Renal cortical epithelial cell (primary cell): ENCODE results near the gene NEU4. TPM values are rescaled to one million over a fixed set of nuclear protein-coding genes. Genes with fewer than 3 reads are reported as not detected.
"Not testable (repeated sequence)": the region's sequence is repeated elsewhere in the genome, so short reads cannot be mapped to it uniquely, and the experiment has no call there.

ENCODE experiments used
- DNase-seq: peaks from one replicate; pipeline ENCODE4 v3.0.0-alpha.2; 2011; ENCODE audit warnings: low read depth
- total RNA-seq: library from RNA; depleted of rRNA; stranded (reverse); fragments of >200 nt; gene quantifications from 2 replicates; pipeline ENCODE4 v1.2.3, GENCODE V29; 2014

Gene NEU4
- total RNA-seq, 1 donor from 2014 or later, result 0.40 TPM

GRCh38 chr2:241799522-241800197, 9.3 kb upstream of the NEU4 start:
- DNase-seq, result no peak

- not testable (repeated sequence) for DNase-seq
Measured at GRCh38 chr2:241800198-241800903, 8.6 kb upstream of the NEU4 start.

GRCh38 chr2:241801611-241802420, 7.2 kb upstream of the NEU4 start:
- no peak for DNase-seq

GRCh38 chr2:241802421-241803318, 6.3 kb upstream of the NEU4 start:
- no peak for DNase-seq

DNA sequence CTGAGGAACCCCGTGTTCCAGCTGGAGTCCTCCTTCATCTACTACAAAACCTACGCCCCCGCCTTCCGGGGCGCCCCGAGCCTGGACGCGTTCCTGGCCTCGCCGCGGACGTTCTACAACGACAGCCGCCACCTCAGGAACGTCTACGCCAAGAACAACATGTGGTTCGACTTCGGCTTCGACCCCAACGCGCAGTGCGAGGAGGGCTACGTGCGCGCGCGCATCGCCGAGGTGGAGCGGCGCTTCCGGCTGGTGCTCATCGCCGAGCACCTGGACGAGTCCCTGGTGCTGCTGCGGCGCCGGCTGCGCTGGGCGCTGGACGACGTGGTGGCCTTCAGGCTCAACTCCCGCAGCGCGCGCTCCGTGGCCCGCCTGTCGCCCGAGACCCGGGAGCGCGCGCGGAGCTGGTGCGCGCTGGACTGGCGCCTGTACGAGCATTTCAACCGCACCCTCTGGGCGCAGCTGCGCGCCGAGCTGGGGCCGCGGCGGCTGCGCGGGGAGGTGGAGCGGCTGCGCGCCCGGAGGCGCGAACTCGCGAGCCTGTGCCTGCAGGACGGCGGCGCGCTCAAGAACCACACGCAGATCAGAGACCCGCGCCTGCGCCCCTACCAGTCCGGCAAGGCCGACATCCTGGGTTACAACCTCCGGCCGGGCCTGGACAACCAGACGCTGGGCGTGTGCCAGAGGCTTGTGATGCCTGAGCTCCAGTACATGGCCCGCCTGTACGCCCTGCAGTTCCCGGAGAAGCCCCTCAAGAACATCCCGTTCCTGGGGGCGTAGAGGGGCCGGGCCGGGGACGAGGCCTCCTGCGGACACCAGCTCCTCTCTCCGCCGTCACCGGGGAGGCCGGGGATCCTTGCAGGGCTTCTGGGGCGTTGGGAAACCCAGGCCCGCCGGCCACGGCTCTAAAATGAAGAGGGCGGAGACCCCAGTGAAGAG, 5.3 kb upstream of the NEU4 start:
- DNase-seq, result peak; percentile 10

DNA sequence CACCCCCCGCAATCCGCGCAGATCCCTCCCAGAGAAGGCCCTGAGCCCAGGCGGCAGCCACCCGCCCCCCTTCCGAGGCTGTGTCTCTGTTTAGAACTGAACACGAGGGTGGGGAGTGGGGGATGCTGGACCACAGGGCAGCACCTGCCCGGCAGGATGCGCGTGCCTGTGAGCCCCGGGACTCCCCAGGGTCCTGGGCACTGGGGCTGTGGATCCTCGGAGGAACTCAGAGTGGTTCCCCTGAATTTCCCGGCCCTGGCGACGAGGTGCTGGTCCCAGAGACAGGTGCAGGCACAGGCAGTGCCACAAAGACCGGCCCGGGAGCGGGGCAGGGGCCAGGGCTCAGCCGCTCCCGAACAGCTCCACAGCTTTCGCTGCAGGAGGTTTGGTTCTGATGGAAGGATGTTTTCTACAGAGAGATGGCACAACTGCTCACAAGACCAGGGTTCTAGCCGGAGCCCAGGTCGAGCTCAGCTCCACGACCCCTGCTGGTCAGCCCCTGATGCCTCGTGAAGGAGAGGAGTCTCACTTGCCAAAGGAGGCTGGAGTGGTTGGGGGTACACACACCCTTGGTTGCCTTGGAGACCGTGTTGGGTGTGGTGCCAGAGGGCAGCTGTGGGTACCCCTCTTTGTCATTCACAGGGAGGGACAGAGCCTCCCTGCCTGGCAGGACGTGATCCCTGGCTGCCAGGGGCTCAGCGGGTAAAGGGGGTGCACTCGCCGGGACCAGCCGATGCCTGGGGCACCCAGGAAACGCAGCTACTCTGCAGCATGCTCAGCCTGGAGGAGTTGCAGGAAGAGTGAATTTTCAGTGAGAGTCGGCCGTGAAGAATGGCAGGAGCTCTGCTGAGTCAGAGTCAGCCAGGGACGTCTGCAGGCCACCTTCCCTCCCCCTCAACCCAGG, 4.4 kb upstream of the NEU4 start:
- DNase-seq, result peak; percentile 63

DNA sequence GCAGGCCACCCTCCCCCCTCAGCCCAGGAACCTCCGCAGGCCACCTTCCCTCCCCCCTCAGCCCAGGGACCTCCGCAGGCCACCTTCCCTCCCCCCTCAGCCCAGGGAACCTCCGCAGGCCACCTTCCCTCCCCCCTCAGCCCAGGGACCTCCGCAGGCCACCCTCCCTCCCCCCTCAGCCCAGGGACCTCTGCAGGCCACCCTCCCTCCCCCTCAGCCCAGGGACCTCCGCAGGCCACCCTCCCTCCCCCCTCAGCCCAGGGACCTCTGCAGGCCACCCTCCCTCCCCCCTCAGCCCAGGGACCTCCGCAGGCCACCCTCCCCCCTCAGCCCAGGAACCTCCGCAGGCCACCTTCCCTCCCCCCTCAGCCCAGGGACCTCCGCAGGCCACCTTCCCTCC, 2.8 kb upstream of the NEU4 start:
- not testable (repeated sequence) for DNase-seq

- peak; percentile 63 for DNase-seq
Measured at GRCh38 chr2:241808051-241808720, 807 bp upstream of the NEU4 start.

DNA sequence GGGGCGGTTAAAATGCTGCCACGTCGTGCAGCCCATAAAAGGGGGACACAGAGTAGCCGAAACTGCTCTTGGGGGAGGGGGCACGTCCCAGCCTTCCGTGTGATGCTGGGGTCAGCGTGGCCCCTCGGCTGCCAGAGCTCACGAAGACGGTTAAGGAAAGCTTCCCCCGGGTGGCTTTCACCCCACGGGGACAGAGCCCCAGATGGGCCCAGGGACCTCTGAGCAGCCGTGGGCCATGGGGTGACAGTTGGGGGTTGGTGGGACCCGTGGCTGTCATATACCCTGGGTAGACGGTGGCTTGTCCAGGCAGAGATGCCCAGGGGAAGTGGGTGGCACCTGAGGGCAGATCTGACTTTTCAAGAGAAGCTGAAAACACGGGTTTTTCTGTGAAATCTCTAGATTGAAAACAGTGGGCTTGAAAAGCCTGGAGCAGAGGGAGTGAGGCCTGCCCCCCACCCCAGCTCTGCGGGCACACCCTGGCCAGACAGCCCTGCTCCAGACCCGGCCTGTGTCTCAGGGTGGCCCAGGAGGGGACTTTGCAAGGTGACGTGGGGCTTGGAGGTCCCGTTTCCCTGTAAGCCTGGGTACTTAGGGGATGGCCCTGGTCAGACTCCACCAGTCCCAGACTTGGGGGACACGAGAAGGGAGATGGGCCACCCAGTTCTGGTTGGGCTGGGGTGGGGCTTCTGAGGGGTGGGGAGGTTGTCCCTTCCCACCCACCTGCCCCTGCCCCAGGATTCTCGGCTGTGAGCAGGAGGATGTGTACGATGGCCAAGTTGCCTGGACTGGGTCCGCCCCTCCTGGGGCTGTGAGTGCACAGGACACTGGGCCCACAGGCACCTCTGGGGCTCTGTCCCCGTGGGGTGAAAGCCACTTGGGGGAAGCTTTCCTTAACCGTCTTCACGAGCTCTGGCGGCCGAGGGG, 652 bp downstream of the NEU4 start:
- DNase-seq, result no peak

DNA sequence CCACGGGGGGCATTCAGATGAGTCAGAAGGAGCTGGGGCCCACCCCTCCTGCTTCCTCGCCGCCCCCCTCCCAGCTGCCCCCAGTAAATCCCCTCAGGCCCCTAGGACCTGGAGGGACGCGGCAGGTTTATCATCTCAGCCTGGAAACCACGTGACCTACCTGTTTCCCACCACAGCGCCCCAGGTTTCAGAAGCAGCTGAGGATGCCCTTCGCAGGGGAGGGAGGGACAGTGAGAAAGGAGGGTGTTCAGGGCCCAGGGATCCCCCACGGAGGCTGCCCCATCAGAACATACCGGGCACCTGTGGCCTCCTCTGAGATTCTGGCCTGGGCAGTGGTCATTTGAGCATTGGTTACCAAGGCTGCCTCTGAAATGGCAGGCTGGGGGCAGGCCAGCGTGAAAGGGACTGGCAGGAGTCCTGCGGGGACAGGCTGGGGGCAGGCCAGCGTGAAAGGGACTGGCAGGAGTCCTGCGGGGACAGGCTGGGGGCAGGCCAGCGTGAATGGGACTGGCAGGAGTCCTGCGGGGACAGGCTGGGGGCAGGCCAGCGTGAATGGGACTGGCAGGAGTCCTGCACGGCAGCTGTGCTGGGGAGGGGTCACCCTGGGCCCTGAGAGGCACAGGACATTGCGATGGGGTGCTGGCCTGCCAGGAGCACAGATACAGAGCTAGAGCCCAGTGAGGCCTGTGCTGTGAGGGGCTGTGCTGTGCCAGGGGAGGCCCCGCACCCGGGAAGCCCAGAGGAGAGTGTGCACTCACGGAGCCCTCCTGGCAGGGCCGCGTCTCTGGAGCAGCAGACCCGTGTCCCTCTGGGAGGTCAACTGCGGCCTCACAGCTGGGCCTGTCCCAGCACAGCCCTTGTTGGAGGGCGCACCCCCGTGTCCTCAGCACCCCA, 1.6 kb downstream of the NEU4 start:
- no peak for DNase-seq

DNA sequence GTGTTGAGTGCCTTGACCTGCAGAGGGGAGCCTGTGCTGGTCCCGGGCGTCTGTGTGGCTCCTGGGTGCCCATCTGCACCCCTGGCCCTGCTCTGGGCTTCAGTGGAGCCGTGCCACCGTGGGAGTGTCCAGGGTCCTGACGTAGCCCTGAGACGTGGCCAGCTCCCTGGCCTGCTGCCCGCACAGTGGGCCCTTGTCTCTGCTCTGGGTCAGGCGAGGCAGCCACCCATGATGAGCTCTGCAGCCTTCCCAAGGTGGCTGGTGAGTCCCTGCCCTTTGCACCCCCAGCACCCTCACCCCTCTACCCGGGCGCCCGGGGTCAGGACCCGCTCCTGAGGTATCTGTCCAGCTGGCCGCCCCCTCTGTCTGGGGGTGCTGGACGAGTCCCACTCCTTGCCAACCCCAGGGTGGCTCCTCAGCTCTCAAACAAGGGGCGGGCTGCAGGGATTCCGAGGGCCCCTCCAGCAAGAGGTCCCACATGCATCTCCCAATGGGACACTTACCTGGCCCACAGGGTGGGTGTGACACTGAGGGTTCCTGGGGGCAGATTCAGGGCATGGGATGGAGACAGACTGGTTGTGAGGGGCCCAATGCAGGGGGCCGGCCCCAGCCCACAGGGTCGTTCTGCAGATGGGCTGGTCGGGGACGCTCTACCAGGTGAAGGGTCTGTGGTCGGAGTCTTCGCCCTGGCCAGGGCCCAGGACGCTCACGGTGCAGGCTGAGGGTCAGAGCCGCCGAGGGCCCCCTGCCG, 2.4 kb downstream of the NEU4 start:
- DNase-seq, result no peak

- no peak for DNase-seq
Measured at GRCh38 chr2:241811952-241812729, 3.1 kb downstream of the NEU4 start.

DNA sequence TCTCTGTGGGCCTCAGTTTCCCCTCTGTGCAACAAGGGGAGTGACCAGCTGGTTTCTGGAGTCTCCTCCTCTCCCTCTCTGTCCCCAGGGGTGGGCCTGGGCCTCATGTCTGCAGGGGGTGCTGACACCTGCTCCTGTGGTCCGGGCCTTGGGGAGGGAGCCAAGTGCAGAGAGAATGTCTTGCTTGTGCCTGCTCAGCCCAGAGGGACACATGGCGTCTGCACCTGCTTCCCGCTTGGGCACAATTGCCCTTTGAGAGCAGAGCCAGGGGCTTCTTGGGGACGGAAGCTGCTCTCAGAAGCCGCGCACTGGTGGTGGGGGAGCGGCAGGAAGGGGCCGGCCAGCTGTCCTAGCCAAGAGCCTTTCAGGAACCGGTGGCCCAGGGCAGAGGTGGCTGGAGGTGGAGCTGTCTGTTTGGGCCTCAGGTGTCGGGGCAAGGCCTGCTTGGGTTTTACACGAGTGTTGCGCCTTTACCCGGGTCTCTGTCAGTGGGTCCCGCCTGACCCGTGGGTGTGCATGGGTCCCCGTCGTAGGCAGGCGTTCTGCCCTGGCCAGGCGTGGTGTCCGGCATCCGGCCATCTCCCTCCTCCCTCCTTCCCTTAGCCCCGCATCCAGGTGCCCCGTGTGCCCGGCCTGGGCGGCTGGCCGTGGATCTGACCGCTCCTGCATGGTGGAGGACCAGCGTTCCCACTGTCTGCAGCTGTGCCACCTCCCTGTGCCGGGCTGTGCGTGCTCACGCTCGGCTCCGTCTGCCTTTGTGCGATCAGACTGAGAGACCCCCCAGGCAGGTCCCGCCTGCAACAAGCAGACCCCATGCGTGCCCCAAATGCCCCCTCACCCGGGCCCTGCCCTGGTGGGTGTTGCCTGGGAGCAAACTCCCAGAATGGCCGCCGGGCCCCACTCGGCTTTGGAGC, 4.0 kb downstream of the NEU4 start:
- DNase-seq, result no peak
